GM12878 (cell line): ENCODE results near the gene OR2AT4. TPM values are rescaled to one million over a fixed set of nuclear protein-coding genes. Genes with fewer than 3 reads are reported as not detected.

ENCODE experiments used
- ATAC-seq: fragments of 200-7000 bp; cut with Tn5 transposase; 3 replicates; pipeline ENCODE4 v1.9.1; 2020; ENCODE audit warnings: mild to moderate bottlenecking, moderate library complexity
- BruUV-seq: library from RNA; stranded (reverse); fragments of 400-500 nt; replicated peaks from 2 replicates; lab custom pipeline; 2021; lab: Mats Ljungman, UMichigan
- CTCF ChIA-PET: fragments of 300-600 bp; sonication (Branson Sonifier 250); formaldehyde crosslinking; extraction: SDS; loops from one replicate; lab custom pipeline; 2021; ENCODE audit warnings: inconsistent platforms; lab: Yijun Ruan, JAX
- POLR2A ChIA-PET: fragments of 350-600 bp; formaldehyde crosslinking; extraction: SDS; loops from one replicate; lab custom pipeline; 2021; ENCODE audit warnings: inconsistent platforms; lab: Charles Lee
- RAD21 ChIA-PET: fragments of 300-600 bp; sonication (Branson Sonifier 250); formaldehyde crosslinking; loops from one replicate; lab custom pipeline; 2023; ENCODE audit warnings: antibody characterized with exemption; ENCODE audit not compliant: unreplicated experiment; lab: Charles Lee
- SMC1A ChIA-PET: fragments of 300-600 bp; sonication (Branson Sonifier 250); formaldehyde crosslinking; loops from one replicate; lab custom pipeline; 2023; ENCODE audit not compliant: unreplicated experiment, uncharacterized antibody; lab: Charles Lee
- DNase-seq: peaks from one replicate; pipeline ENCODE4 v3.0.0-alpha.2; 2011; ENCODE audit warnings: low read depth, low spot score
- FAIRE-seq: peaks from 3 replicates; lab custom pipeline; 2011; peaks lifted over from hg19 to GRCh38; lab: Jason Lieb, UNC
- H2AFZ ChIP-seq: 2 replicates; pipeline ENCODE4 v1.6.0; 2011; ENCODE audit warnings: low read depth, low read length, control low read depth; ENCODE audit not compliant: control insufficient read depth
- H3K27ac ChIP-seq: 2 replicates; pipeline ENCODE4 v1.5.1; 2011; ENCODE audit warnings: control low read depth; ENCODE audit not compliant: control insufficient read depth, insufficient read depth
- H3K27me3 ChIP-seq, 2 experiments: replicated peaks in 1 of 2; 2 replicates each; pipeline versions ENCODE4 v1.6.0 to v1.6.1; 2011; ENCODE audit warnings: low read length in 1 of 2; ENCODE audit not compliant: control insufficient read depth in 2 of 2, insufficient read depth in 2 of 2
- H3K36me3 ChIP-seq, 2 experiments: 2 replicates each; pipeline ENCODE4 v1.5.1; 2011; ENCODE audit warnings: low read length in 1 of 2; ENCODE audit not compliant: control insufficient read depth in 2 of 2, insufficient read depth in 2 of 2
- H3K4me1 ChIP-seq: 2 replicates; pipeline ENCODE4 v1.6.1; 2011; ENCODE audit warnings: mild to moderate bottlenecking, low read length, moderate library complexity, mixed read lengths; ENCODE audit not compliant: control insufficient read depth, insufficient read depth
- H3K4me2 ChIP-seq: 2 replicates; pipeline ENCODE4 v1.6.0; 2011; ENCODE audit warnings: control low read depth; ENCODE audit not compliant: control insufficient read depth, insufficient read depth
- H3K4me3 ChIP-seq: fragments of 200-600 bp; sonication (generic); 2 replicates; pipeline ENCODE4 v1.5.1; 2016
- H3K79me2 ChIP-seq: 2 replicates; pipeline ENCODE4 v1.6.0; 2011; ENCODE audit warnings: low read length; ENCODE audit not compliant: control insufficient read depth, insufficient read depth
- H3K9ac ChIP-seq: 2 replicates; pipeline ENCODE4 v1.8.0; 2011; ENCODE audit warnings: low read length, control low read depth, mixed read lengths; ENCODE audit not compliant: control insufficient read depth, insufficient read depth
- H3K9me3 ChIP-seq: replicated peaks from 3 replicates; pipeline ENCODE4 v1.5.1; 2011; ENCODE audit warnings: mild to moderate bottlenecking, low read length; ENCODE audit not compliant: control insufficient read depth, insufficient read depth
- H4K20me1 ChIP-seq: 2 replicates; pipeline ENCODE4 v1.6.0; 2011; ENCODE audit not compliant: control insufficient read depth, insufficient read depth
- BMI1 ChIP-seq: fragments of 450-650 bp; IDR thresholded peaks from 2 replicates; pipeline ENCODE4 v1.6.1; 2016; ENCODE audit warnings: mild to moderate bottlenecking, moderate library complexity, borderline replicate concordance
- BRCA1 ChIP-seq: IDR thresholded peaks from 2 replicates; pipeline ENCODE4 v1.6.1; 2011; ENCODE audit warnings: low read depth, low read length, improper control_type of control experiment
- ESRRA ChIP-seq: IDR thresholded peaks from 2 replicates; pipeline ENCODE4 v1.6.1; 2012; ENCODE audit warnings: mild to moderate bottlenecking, low read length, improper control_type of control experiment
- ETV6 ChIP-seq, 2 experiments: fragments of 450-650 bp in 1 of 2; IDR thresholded peaks in 1 of 2; conservative IDR thresholded peaks in 1 of 2; 2 replicates each; pipeline ENCODE4 v1.6.1; 2014; ENCODE audit warnings: antibody characterized with exemption in 1 of 2, borderline replicate concordance in 1 of 2, low read depth in 1 of 2, mild to moderate bottlenecking in 1 of 2, moderate library complexity in 1 of 2
- FOXM1 ChIP-seq: IDR thresholded peaks from 2 replicates; pipeline ENCODE4 v1.6.1; 2012; ENCODE audit warnings: low read depth, mild to moderate bottlenecking, inconsistent platforms, low read length, moderate library complexity
- GATAD2B ChIP-seq: fragments of 450-650 bp; conservative IDR thresholded peaks from 2 replicates; pipeline ENCODE4 v1.6.1; 2017; ENCODE audit warnings: low read depth, mild to moderate bottlenecking, moderate library complexity
- HDAC6 ChIP-seq: fragments of 200-600 bp; sonication (generic); IDR thresholded peaks from one replicate; pipeline ENCODE4 v1.8.0; 2017; ENCODE audit warnings: antibody characterized with exemption; ENCODE audit not compliant: unreplicated experiment
- MEF2A ChIP-seq: IDR thresholded peaks from 2 replicates; pipeline ENCODE4 v1.6.1; 2011; ENCODE audit warnings: low read depth, mild to moderate bottlenecking, low read length, moderate library complexity; ENCODE audit not compliant: insufficient read depth
- NR2F1 ChIP-seq: fragments of 450-650 bp; conservative IDR thresholded peaks from 2 replicates; pipeline ENCODE4 v1.6.1; 2017; ENCODE audit warnings: mild to moderate bottlenecking
- POLR2AphosphoS5 ChIP-seq: IDR thresholded peaks from 2 replicates; pipeline ENCODE4 v1.6.1; 2011; ENCODE audit warnings: mild to moderate bottlenecking, low read length, inconsistent platforms
- RELB ChIP-seq: fragments of 450-650 bp; IDR thresholded peaks from 2 replicates; pipeline ENCODE4 v1.6.1; 2017; ENCODE audit warnings: low read depth, mild to moderate bottlenecking, moderate library complexity
- TBL1XR1 ChIP-seq: IDR thresholded peaks from 2 replicates; pipeline ENCODE4 v1.6.1; 2012; ENCODE audit warnings: low read depth, low read length, improper control_type of control experiment
- YBX1 ChIP-seq: fragments of 450-650 bp; IDR thresholded peaks from 2 replicates; pipeline ENCODE4 v1.6.1; 2016; ENCODE audit warnings: antibody characterized with exemption
- ZNF217 ChIP-seq: fragments of 450-650 bp; IDR thresholded peaks from 2 replicates; pipeline ENCODE4 v1.6.1; 2017; ENCODE audit warnings: antibody characterized with exemption, mild to moderate bottlenecking
- WGBS: methylation state at CpG from one replicate; pipeline ENCODE4 v1.1.6; 2016; ENCODE audit warnings: low lambda C conversion rate; ENCODE audit not compliant: insufficient replicate concordance, insufficient coverage; ENCODE audit errors: missing lambda C conversion rate; 5-methylcytosine and 5-hydroxymethylcytosine counted together
- in situ Hi-C: fragments of 300-500 bp; cut with MboI; formaldehyde crosslinking; loops from 9 replicates; pipeline ENCODE4 v1.14.3; 2018; ENCODE audit warnings: mixed read lengths
- intact Hi-C: fragments of 100-400 bp; cut with micrococcal nuclease; formaldehyde crosslinking; loops from one replicate; pipeline ENCODE4 v1.14.2; 2022; ENCODE audit not compliant: unreplicated experiment
- polyA plus RNA-seq, 11 experiments: library from polyadenylated mRNA; depleted of rRNA in 4 of 11; unstranded in 6 of 11; stranded (reverse) in 5 of 11; fragments of >200 nt; fragmentation: Nextera tagmentation in 4 of 11; fragmentation: Illumina TruSeq in 1 of 11; extraction: Ambion mirVana in 4 of 11; extraction: Trizol in 1 of 11; gene quantifications; 1 replicate in 1 of 11; 2 replicates in 10 of 11; pipeline versions ENCODE4 v1.2.1 to v1.2.3, GENCODE V29; 2011 to 2016; ENCODE audit warnings: inconsistent platforms in 2 of 11, missing spikeins in 2 of 11, low read depth in 1 of 11
- total RNA-seq, 4 experiments: library from RNA; depleted of rRNA in 3 of 4; stranded (reverse); fragments of >200 nt in 3 of 4; fragmentation: Illumina TruSeq in 1 of 4; extraction: Trizol in 1 of 4; gene quantifications; 2 replicates each; pipeline versions ENCODE4 v1.2.1 to v1.2.3, GENCODE V29; 2013 to 2021
- TF ChIP-seq, protein P1 (sequence below): IDR thresholded peaks from 2 replicates; pipeline ENCODE4 v1.6.1; 2011; ENCODE audit warnings: borderline replicate concordance, low read depth, mild to moderate bottlenecking, moderate library complexity, mixed read lengths, low read length; ENCODE audit not compliant: insufficient read depth; ENCODE audit errors: extremely low read length

The OR2AT4 gene
- total and polyA plus RNA-seq, 10 of the 15 experiments (the other 5 are each of a cell fraction or from before 2014, with no cell fraction given), result 0.01 TPM; not detected in 9

DNA sequence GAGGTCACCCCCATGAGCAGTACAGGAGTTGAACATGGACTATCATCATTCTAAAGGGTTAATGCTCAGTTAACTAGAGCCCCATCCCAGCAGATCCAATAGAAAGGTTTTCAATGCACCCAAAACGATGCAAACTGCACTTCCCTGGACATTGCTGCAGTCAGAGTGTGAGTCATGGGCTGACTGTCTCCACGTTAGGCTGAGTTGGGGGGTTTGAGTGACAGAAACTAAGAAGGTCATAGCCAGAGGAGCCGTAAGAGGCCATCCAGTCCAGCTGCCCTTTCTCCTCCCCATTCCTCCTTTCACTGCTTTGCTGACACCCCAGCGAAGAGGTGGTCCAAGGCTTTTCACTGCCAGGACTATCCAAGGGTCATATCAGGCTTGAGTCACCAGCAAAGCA, 10.5 kb upstream of the OR2AT4 start:
- H4K20me1 ChIP-seq, result no peaks in the 10 kb centered on the region
- DNase-seq, result no peak
- in situ Hi-C loops (no loop called here), intact Hi-C loops (no loop called here)
- RAD21 ChIA-PET, result no interaction called here
- 36% methylated on average over 4 of the region's 4 CpGs for WGBS
- POLR2A ChIA-PET, result no interaction called here
- ATAC-seq, result no peak
- no peaks in the 10 kb centered on the region for H3K79me2 ChIP-seq
- no peak overlapping the region for H3K9ac ChIP-seq
- H3K9me3 ChIP-seq, result peaks cover 2% of the 10 kb centered on the region; the same call in 2 of the 3 replicates
- BruUV-seq, result no TSS peak
- H3K4me1 ChIP-seq, result peaks cover 5% of the 10 kb centered on the region; the same call in 1 of the 2 replicates
- no peak overlapping the region for H2AFZ ChIP-seq
- TF ChIP-seq ZNF217 (no peak), YBX1 (no peak), HDAC6 (no peak), RELB (no peak), NR2F1 (no peak), BRCA1 (no peak), ETV6 (conservative IDR thresholded peaks at IDR 0.05 in 1 of 2, IDR thresholded peaks at IDR 0.05 in 1 of 2; ENCODE audit: borderline replicate concordance in 1 of 2, low read depth in 1 of 2) (no peak), ESRRA (no peak), BMI1 (no peak), TBL1XR1 (no peak), GATAD2B (no peak), POLR2AphosphoS5 (no peak), MEF2A (no peak), FOXM1 (no peak)
- TF ChIP-seq, protein P1, sequence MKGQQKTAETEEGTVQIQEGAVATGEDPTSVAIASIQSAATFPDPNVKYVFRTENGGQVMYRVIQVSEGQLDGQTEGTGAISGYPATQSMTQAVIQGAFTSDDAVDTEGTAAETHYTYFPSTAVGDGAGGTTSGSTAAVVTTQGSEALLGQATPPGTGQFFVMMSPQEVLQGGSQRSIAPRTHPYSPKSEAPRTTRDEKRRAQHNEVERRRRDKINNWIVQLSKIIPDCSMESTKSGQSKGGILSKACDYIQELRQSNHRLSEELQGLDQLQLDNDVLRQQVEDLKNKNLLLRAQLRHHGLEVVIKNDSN, result no peak
- H3K4me2 ChIP-seq, result no peak overlapping the region
- H3K36me3 ChIP-seq, result no peaks in the 10 kb centered on the region
- no peaks in the 10 kb centered on the region for H3K27me3 ChIP-seq
- SMC1A ChIA-PET, result interaction anchor here (1.3 kb wide), 1 partner anchor 11 kb away, joined by 4 read pairs; the partner anchor contains the start of gene OR2AT4
- no peak overlapping the region for H3K27ac ChIP-seq
- FAIRE-seq, result no peak
- CTCF ChIA-PET, result interaction anchor here (1.1 to 3.6 kb wide), 2 partner anchors 34 to 38 kb away, joined by 3 to 20 read pairs; no protein-coding TSS in a partner anchor
- H3K4me3 ChIP-seq, result no peak overlapping the region
